CD14-positive monocyte (primary cell): ENCODE results near the gene C10orf67. TPM values are rescaled to one million over a fixed set of nuclear protein-coding genes. Genes with fewer than 3 reads are reported as not detected.

Experiments
- DNase-seq, 3 donors: peaks; one replicate each; pipeline ENCODE4 v3.0.0-alpha.2; 2011 to 2022
- H2AFZ ChIP-seq: 2 replicates; pipeline ENCODE4 v1.6.0; 2012; ENCODE audit warnings: mild to moderate bottlenecking, low read depth, low read length, inconsistent platforms; ENCODE audit not compliant: insufficient read depth, poor library complexity, severe bottlenecking
- H3K27ac ChIP-seq, 2 donors: 1 replicate in 1 of 2; 2 replicates in 1 of 2; pipeline ENCODE4 v1.5.1; 2012 to 2013; ENCODE audit warnings: low read length in 2 of 2, control low read depth in 1 of 2, inconsistent platforms in 1 of 2, low read depth in 1 of 2, mild to moderate bottlenecking in 1 of 2
- H3K27me3 ChIP-seq, 2 donors: one replicate each; pipeline versions ENCODE4 v1.6.0 to v1.6.1; 2011 to 2013; ENCODE audit warnings: low read length in 2 of 2; ENCODE audit not compliant: control insufficient read depth in 2 of 2, insufficient read depth in 2 of 2
- H3K36me3 ChIP-seq, 2 donors: replicated peaks in 1 of 2; 1 replicate in 1 of 2; 2 replicates in 1 of 2; pipeline versions ENCODE4 v1.5.1 to v1.6.1; 2012 to 2013; ENCODE audit warnings: low read length in 2 of 2, control low read depth in 1 of 2, inconsistent platforms in 1 of 2, mild to moderate bottlenecking in 1 of 2; ENCODE audit not compliant: insufficient read depth in 2 of 2, control insufficient read depth in 1 of 2
- H3K4me1 ChIP-seq, 2 donors: 1 replicate in 1 of 2; 2 replicates in 1 of 2; pipeline versions ENCODE4 v1.5.1 to v1.6.1; 2012 to 2013; ENCODE audit warnings: low read length in 2 of 2, control low read depth in 1 of 2, inconsistent platforms in 1 of 2, mild to moderate bottlenecking in 1 of 2, moderate library complexity in 1 of 2; ENCODE audit not compliant: insufficient read depth in 2 of 2, control insufficient read depth in 1 of 2
- H3K4me2 ChIP-seq: replicated peaks from 2 replicates; pipeline ENCODE3; 2012; ENCODE audit warnings: low read length, moderate library complexity, mild to moderate bottlenecking; ENCODE audit not compliant: poor library complexity, severe bottlenecking; ENCODE audit errors: extremely low read depth
- H3K4me3 ChIP-seq, 3 experiments: fragments of 200-600 bp in 1 of 3; sonication (generic) in 1 of 3; replicated peaks in 1 of 3; 1 replicate in 2 of 3; 2 replicates in 1 of 3; pipeline ENCODE4 v1.5.1; 2011 to 2013; ENCODE audit warnings: low read length in 3 of 3, mild to moderate bottlenecking in 3 of 3, control low read depth in 2 of 3, low read depth in 2 of 3, inconsistent platforms in 1 of 3, moderate library complexity in 1 of 3
- H3K79me2 ChIP-seq: 2 replicates; pipeline ENCODE4 v1.6.0; 2012; ENCODE audit warnings: mild to moderate bottlenecking, control low read depth, inconsistent platforms, low read length, moderate library complexity; ENCODE audit not compliant: insufficient read depth
- H3K9ac ChIP-seq: 2 replicates; pipeline ENCODE4 v1.6.0; 2017; ENCODE audit warnings: low read length, mild to moderate bottlenecking; ENCODE audit not compliant: insufficient read depth, poor library complexity, severe bottlenecking
- H3K9me3 ChIP-seq, 2 donors: replicated peaks in 1 of 2; 1 replicate in 1 of 2; 2 replicates in 1 of 2; pipeline versions ENCODE4 v1.5.1 to v1.6.1; 2012 to 2013; ENCODE audit warnings: low read length in 2 of 2, control low read depth in 1 of 2; ENCODE audit not compliant: control insufficient read depth in 1 of 2, insufficient read depth in 1 of 2
- H4K20me1 ChIP-seq: 2 replicates; pipeline ENCODE4 v1.6.0; 2012; ENCODE audit warnings: mild to moderate bottlenecking, low read length, control low read depth, moderate library complexity; ENCODE audit not compliant: insufficient read depth
- H3K27ac Mint-ChIP-seq, 7 donors: one replicate each; pipeline ENCODE4 v1.8.0; 2020; ENCODE audit warnings: mild to moderate bottlenecking in 7 of 7, mixed read lengths in 7 of 7, moderate library complexity in 6 of 7, inconsistent platforms in 2 of 7
- H3K27me3 Mint-ChIP-seq, 3 donors: one replicate each; pipeline ENCODE4 v1.8.0; 2021 to 2022; ENCODE audit warnings: low read depth in 3 of 3, mild to moderate bottlenecking in 3 of 3, mixed read lengths in 3 of 3, moderate library complexity in 3 of 3, inconsistent platforms in 1 of 3
- H3K36me3 Mint-ChIP-seq, 2 donors: one replicate each; pipeline ENCODE4 v1.8.0; 2020; ENCODE audit warnings: mixed read lengths in 2 of 2, inconsistent platforms in 1 of 2, mild to moderate bottlenecking in 1 of 2
- H3K4me1 Mint-ChIP-seq: one replicate; pipeline ENCODE4 v1.8.0; 2020; ENCODE audit warnings: mild to moderate bottlenecking, mixed read lengths
- H3K4me3 Mint-ChIP-seq, 2 donors: one replicate each; pipeline ENCODE4 v1.8.0; 2020; ENCODE audit warnings: mild to moderate bottlenecking in 2 of 2, mixed read lengths in 2 of 2, moderate library complexity in 1 of 2
- H3K9me3 Mint-ChIP-seq, 7 donors: one replicate each; pipeline ENCODE4 v1.8.0; 2020 to 2022; ENCODE audit warnings: mixed read lengths in 7 of 7, mild to moderate bottlenecking in 6 of 7, moderate library complexity in 6 of 7, inconsistent platforms in 2 of 7
- WGBS: methylation state at CpG from one replicate; pipeline ENCODE4 v1.1.5; 2013; ENCODE audit warnings: missing lambda C conversion rate; ENCODE audit not compliant: insufficient coverage; 5-methylcytosine and 5-hydroxymethylcytosine counted together
- intact Hi-C, 2 donors: fragments of 100-400 bp; cut with micrococcal nuclease; formaldehyde crosslinking; loops; one replicate each; pipeline versions ENCODE4 v1.15.0 to v1.15.1; 2023
- polyA plus RNA-seq, 3 donors: library from polyadenylated mRNA; depleted of rRNA in 1 of 3; unstranded in 2 of 3; stranded (reverse) in 1 of 3; fragments of 300-500 nt in 2 of 3; fragments of >200 nt in 1 of 3; fragmentation: Illumina TruSeq in 2 of 3; gene quantifications; 1 replicate in 2 of 3; 2 replicates in 1 of 3; pipeline ENCODE4 v1.2.3, GENCODE V29; 2012 to 2021
- TF ChIP-seq, protein P1 (sequence below): fragments of 200-600 bp; IDR thresholded peaks from one replicate; pipeline ENCODE4 v1.8.0; 2022; ENCODE audit warnings: antibody characterized with exemption, mild to moderate bottlenecking

The C10orf67 gene
- polyA plus RNA-seq, 3 donors = not detected

GRCh38 chr10:23342213-23342884, 2.2 kb downstream of the C10orf67 start:
- H3K9ac ChIP-seq = no peak overlapping the region
- Mint-ChIP-seq H3K27me3 (peaks cover 51 to 60% (median 60%) of the 10 kb centered on the region in 3 donors), H3K27ac (no peak overlapping the region), H3K36me3 (peaks cover 0 to 4% of the 10 kb centered on the region in 2 donors), H3K4me3 (peak overlapping the region in 1 of 2 donors; percentile 76), H3K4me1 (peaks cover 11% of the 10 kb centered on the region), H3K9me3 (peaks cover 0 to 18% (median 4%) of the 10 kb centered on the region in 7 donors)
- H3K9me3 ChIP-seq = peaks cover 0 to 4% of the 10 kb centered on the region in 2 donors
- H3K27ac ChIP-seq = no peak overlapping the region
- no peak overlapping the region for H3K4me2 ChIP-seq
- no peak for DNase-seq
- no peaks in the 10 kb centered on the region for H3K36me3 ChIP-seq
- TF ChIP-seq, protein P1, sequence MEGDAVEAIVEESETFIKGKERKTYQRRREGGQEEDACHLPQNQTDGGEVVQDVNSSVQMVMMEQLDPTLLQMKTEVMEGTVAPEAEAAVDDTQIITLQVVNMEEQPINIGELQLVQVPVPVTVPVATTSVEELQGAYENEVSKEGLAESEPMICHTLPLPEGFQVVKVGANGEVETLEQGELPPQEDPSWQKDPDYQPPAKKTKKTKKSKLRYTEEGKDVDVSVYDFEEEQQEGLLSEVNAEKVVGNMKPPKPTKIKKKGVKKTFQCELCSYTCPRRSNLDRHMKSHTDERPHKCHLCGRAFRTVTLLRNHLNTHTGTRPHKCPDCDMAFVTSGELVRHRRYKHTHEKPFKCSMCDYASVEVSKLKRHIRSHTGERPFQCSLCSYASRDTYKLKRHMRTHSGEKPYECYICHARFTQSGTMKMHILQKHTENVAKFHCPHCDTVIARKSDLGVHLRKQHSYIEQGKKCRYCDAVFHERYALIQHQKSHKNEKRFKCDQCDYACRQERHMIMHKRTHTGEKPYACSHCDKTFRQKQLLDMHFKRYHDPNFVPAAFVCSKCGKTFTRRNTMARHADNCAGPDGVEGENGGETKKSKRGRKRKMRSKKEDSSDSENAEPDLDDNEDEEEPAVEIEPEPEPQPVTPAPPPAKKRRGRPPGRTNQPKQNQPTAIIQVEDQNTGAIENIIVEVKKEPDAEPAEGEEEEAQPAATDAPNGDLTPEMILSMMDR = no peak
- no peak overlapping the region for H3K4me3 ChIP-seq
- intact Hi-C loops = loop anchor here in 1 of 2 donors (10.0 kb wide), 1 partner anchor 312 kb away; no protein-coding TSS in a partner anchor
- no peak overlapping the region for H2AFZ ChIP-seq
- H3K27me3 ChIP-seq = peaks cover 33 to 58% of the 10 kb centered on the region in 2 donors
- peaks cover 6 to 8% of the 10 kb centered on the region in 2 donors for H3K4me1 ChIP-seq
- H4K20me1 ChIP-seq = no peaks in the 10 kb centered on the region
- no peaks in the 10 kb centered on the region for H3K79me2 ChIP-seq
- WGBS = 74% methylated on average over 5 of the region's 11 CpGs

- Mint-ChIP-seq H3K4me3 (no peak overlapping the region), H3K4me1 (peaks cover 11% of the 10 kb centered on the region), H3K27ac (no peak overlapping the region), H3K9me3 (peaks cover 0 to 18% (median 4%) of the 10 kb centered on the region in 7 donors), H3K27me3 (peaks cover 50 to 63% (median 54%) of the 10 kb centered on the region in 3 donors), H3K36me3 (peaks cover 0 to 4% of the 10 kb centered on the region in 2 donors)
- Histone ChIP-seq H3K4me1 (peaks cover 6 to 8% of the 10 kb centered on the region in 2 donors), H3K4me3 (no peak overlapping the region), H3K27ac (no peak overlapping the region), H3K36me3 (no peaks in the 10 kb centered on the region), H3K9ac (no peak overlapping the region), H3K4me2 (no peak overlapping the region), H3K9me3 (peaks cover 0 to 4% of the 10 kb centered on the region in 2 donors), H4K20me1 (no peaks in the 10 kb centered on the region), H2AFZ (no peak overlapping the region), H3K27me3 (peaks cover 33 to 45% of the 10 kb centered on the region in 2 donors), H3K79me2 (no peaks in the 10 kb centered on the region)
- peak in 2 of 3 donors; percentile 11 to 34 for DNase-seq
- intact Hi-C loops = loop anchor here in 1 of 2 donors (10.0 kb wide), 1 partner anchor 314 kb away; no protein-coding TSS in a partner anchor
- TF ChIP-seq, protein P1 = no peak
- WGBS = no CpG with 5 or more reads among the region's 2 CpGs
Measured at GRCh38 chr10:23341004-23341403, 3.6 kb downstream of the C10orf67 start.
